GM11168 (cell line): ENCODE measurements around the gene CTXN2.

Source experiments
- in situ Hi-C: fragments of 300-500 bp; cut with MboI; formaldehyde crosslinking; loops from one replicate; pipeline ENCODE4 v1.12.0; 2022; ENCODE audit warnings: low sequenced_read_pairs; ENCODE audit not compliant: unreplicated experiment

The CTXN2 gene

DNA sequence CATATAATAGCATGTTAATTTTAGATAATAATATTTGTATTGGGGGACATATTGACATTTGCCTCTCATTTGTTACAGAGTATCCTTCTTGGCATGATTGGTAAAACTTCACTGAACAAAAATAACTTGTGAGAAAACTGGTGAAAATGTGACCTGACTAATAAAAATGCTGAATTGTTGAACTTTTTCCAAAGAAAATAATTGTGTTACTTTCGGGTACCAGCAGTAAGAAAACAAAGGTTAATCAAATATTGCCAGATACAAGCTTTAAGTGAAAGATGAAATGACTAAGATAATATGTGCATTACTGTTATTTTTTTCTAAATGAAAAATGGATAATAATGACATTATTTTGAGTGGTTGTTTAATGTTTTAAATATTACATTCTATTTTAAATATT lies 29.8 kb downstream of the CTXN2 start:
- in situ Hi-C loops: no loop called here

DNA sequence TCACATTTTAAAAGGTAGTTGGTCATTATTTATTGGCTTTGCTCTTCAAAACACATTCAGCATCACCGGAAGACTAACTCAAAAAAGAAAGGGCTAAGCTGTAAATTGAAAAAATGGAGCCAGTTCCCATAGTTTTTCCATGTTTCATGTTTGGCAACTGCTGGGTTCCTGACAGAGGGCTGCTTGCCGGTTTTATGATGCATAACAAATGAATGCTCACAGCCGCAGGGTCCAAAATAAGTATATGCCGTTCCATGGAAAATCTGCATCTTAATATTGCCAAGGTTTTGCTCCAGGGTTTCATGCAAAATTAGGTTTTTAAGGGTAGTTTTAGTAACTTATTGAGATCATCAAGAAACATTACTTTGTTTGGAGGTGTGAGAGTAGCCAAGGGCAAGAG lies 30.4 kb downstream of the CTXN2 start:
- in situ Hi-C loops: no loop called here

DNA sequence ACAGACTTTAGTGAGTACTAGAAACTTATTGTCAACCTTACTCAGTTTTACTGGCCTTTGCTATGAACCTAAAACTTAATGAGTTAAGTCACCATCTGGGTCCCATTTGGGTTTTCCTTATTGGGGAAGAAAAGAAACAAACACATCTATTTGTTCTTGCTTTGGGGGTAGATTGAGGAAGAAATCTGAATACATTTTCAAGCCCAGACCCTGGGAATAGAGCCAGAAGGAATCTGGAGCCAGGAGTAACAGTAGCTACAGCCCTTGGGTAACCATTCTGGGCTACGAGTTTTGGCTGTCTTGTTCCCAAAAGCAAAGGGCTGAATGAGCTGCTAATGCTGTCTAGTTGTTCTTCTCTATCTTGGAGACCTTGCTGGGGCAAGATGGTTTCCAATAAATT lies 31.2 kb downstream of the CTXN2 start:
- in situ Hi-C loops: no loop called here

DNA sequence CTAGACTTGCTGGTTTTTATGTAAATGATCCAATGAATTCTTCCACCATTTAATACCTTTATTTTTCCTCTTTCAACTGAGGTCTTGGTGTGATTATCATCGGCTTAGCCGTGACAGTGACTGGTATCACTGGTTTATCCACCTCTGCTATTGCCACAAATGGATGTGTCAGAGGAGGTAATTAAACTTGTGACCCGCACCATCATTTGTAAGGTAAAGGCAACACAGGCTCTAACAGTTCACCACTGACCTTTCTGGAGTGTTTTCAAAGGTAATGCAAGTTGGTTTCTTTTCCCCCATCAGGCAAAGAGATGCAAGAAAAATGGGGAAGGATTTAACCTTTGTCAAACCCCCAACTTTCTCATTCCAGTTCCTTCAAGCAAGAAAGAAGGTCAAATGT lies 34.3 kb downstream of the CTXN2 start:
- in situ Hi-C loops: no loop called here

DNA sequence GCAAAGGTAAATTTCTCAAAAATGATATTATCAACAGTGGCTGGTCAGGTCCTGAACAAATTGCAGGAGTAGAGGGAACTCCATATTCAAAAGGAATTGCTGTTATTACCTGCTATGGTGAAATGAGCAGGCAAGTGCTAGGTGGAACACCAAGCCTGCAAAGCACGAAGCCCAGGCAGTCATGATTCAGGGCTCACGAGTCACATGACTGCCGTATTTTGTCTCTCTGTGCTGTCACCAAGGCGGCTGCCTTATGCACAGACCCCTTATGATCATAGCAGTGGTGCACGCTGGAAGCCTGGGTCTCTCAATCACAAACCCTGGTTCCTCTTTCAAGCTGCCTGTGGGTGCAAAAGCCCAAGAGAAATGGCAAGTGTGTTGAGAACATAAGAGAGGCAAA lies 39.0 kb downstream of the CTXN2 start:
- in situ Hi-C loops: no loop called here

DNA sequence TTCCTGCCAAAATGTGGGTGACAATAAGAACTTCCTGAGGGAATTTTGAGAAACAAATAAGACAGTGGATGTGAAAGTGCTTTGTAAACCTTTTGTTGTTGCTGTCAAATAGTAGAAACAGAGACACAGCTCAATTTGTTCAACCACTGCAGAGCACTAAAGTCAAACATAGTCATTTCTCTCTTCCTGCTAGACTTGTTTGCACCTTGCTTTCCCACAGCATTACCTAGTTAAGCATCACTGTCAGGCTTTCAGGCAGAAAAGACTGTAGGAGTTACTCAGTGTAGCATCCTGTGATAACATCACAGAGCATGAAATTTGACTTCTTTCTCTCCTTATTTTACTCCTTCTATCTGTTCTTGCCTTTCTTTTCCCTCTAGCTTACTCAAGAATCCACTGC lies 41.8 kb downstream of the CTXN2 start:
- in situ Hi-C loops: no loop called here

DNA sequence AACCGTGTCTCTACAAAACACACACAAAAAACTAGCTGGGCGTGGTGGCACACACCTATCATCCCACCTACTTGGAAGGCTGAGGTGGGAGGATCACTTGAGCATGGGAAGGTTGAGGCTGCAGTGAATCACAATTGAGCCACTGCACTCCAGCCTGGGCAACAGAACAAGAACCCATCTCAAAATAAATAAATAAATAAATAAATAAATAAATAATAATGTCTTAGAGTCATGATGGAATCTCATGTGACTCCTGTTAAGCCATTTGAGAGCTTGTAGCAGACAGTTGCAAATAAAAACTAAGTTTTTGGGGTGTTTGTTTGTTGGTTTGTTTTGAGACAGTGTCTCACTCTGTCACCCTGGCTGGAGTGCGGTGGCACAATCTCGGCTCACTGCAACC lies 47.9 kb downstream of the CTXN2 start:
- in situ Hi-C loops: no loop called here

DNA sequence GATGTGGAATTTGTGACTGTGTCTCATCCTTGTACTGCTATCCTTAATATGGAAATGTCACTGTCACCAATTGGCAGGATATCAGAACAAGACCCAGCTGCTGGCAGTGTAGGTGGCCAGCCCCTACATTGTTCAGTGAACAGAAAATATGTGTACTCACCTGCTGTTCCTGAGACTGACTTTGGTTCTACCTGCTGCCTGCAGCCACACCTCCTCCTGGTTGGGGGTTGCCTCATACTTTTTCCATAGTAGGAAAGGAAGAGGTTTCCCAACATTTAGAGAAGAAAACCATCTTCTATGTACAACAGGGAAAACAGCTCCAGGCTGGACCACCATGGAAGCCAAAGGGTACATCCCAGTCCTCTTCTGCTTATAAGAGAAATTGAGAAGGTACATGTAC lies 50.5 kb downstream of the CTXN2 start:
- in situ Hi-C loops: no loop called here

DNA sequence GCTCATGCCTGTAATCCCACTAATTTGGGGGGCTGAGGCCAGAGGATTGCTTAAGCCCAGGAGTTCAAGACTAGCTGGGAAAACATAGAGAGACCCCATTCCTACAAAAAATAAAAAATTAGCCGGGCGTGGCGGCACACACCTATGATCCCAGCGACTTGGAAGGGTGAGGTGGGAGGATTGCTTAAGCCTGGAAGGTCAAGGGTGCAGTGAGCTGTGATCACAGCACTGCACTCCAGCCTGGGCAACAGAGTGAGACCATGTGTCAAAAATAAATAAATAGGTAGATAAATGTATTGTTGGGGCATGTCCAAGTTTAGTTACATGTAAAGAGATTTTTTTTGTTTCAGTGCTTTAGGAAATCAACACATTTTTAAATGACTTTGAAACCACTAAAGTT lies 51.1 kb downstream of the CTXN2 start:
- in situ Hi-C loops: no loop called here

DNA sequence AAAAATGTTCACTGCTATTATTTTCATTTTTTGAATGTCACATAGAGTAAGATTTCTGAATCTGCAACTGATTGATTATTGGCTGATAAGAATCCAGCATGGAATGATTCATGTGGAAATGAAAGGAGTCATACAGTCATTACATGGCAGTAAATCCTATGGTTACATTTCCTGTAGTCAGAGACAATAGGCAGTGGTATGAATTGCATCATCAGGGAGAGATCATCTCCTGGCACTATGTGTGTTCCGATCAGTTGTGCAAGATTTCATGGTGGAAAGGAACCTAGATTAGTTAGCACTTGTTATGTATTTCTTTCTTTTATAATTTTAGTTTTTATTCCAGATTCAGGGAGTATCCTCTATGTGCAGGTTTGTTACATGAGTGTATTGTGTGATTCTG lies 53.5 kb downstream of the CTXN2 start:
- in situ Hi-C loops: no loop called here

DNA sequence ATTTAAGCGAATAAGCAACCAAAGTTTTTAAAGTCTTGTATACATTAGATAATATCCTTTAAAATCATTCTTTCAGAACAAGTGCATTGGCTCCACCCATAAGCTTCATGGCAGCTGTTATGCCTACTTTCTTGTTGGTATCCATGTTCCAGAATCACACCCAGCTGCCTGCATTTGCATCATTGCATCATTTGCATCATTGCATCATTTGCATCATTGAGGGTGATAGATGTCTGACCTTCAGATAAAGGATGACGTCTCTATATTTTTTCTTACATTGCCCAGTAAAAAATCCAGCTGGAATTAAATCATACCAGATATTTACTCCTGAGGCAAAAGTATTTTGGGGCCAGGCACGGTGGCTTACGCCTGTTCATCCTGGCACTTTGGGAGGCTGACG lies 56.9 kb downstream of the CTXN2 start:
- in situ Hi-C loops: no loop called here

DNA sequence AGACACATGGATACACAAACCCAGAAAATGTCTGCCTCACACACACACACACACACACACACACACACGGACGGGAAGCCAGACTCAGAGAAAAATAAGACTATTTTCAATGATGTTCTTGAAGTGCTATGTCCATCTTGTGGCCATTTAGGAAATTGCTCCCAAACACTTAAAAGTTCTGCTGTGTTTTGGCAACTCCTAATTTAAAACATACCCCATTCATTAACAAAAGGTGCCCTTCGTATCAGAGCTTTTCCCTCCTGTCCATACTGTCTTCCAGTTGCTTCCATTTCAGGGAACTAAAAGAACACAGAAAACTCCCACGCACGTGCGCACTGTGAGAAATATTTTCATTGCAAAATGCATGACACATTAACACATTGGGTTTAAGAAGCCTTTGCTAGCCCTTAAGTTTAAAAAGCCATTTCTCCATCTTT lies 59.2 kb downstream of the CTXN2 start:
- in situ Hi-C loops: no loop called here

DNA sequence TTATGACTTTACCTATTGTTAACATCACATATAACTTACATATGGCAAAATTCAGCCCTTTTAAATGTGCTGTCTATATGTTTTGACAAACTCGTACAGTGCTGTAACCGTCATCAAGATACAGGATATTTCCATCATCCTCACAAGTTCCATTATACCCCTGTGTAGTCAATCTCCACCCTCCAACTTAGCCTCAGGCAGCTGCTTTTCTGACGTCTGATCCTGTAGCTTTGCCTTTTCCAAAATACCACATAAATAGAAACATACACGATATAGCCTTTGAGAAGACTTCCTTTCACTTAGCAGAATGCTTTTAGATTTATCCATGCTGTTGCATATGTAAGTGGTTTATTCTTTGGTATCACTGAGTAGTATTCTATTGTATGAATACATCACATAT lies 61.7 kb downstream of the CTXN2 start:
- in situ Hi-C loops: no loop called here
